ENCODE results near the gene NEK2.

DNA sequence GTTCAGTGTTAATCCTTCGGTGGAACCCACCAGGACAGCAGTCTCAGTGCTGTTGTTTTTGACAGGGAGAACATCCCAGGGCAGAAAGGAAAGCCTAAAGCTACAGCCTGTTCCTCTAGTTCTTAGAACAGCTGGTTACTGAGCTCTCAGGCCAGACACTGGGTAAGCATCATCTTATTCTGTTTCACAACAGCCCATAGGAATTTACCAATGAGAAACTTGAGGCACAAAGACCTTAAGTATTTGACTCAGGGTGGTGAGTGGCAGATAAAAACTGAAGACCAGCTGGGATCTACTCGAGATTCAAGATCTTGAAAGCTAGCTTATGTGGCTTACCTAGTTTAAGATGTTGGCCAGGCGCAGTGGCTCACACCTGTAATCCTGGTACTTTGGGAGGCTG lies 9.4 kb upstream of the NEK2 start:
- no peak for TF ChIP-seq GATA3 (IDR thresholded peaks at IDR 0.05; ENCODE audit: low read depth, low read length)
- TF ChIP-seq GATA2 (IDR thresholded peaks at IDR 0.05; ENCODE audit: low read depth, low read length): no peak
